MV-4-11 (cell line): ENCODE measurements around the gene PLK3.
A peak's percentile ranks its signal among the peaks of the same experiment; 100 is the strongest.
"Not testable (repeated sequence)": the region's sequence is repeated elsewhere in the genome, so short reads cannot be mapped to it uniquely, and the experiment has no call there.

Source experiments
- DNase-seq: peaks from one replicate; lab custom pipeline; 2025; lab: John Stamatoyannopoulos, UW

The PLK3 gene

GRCh38 chr1:44828003-44828651 lies 27.9 kb downstream of the PLK3 start:
- DNase-seq, result no peak

GRCh38 chr1:44828841-44829440 lies 28.8 kb downstream of the PLK3 start:
- DNase-seq, result no peak

- no peak for DNase-seq
These were observed 29.6 kb downstream of the PLK3 start for GRCh38 chr1:44829506-44830384.

- DNase-seq, result no peak
These were observed 30.7 kb downstream of the PLK3 start for GRCh38 chr1:44830900-44831304.

DNA sequence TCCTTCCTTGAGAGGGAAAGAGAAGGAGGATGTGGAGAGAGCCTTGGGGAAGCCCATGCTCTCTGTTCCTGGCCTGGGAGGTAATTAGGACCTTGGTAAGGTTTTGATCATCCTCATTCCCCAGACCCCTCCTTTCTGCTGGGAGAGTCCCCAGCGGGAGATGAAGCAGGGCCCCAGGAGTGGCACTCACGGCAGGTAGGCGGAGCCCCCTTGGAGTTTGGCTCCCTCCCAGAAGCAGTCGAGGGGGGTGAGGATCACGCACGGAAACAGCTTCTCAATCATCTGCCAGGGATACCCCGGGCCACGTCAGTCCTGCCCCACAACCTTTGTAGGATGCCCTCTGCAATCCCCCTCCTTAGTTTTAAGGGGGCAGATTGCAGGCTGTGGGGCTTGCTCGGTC lies 31.3 kb downstream of the PLK3 start:
- no peak for DNase-seq

DNA sequence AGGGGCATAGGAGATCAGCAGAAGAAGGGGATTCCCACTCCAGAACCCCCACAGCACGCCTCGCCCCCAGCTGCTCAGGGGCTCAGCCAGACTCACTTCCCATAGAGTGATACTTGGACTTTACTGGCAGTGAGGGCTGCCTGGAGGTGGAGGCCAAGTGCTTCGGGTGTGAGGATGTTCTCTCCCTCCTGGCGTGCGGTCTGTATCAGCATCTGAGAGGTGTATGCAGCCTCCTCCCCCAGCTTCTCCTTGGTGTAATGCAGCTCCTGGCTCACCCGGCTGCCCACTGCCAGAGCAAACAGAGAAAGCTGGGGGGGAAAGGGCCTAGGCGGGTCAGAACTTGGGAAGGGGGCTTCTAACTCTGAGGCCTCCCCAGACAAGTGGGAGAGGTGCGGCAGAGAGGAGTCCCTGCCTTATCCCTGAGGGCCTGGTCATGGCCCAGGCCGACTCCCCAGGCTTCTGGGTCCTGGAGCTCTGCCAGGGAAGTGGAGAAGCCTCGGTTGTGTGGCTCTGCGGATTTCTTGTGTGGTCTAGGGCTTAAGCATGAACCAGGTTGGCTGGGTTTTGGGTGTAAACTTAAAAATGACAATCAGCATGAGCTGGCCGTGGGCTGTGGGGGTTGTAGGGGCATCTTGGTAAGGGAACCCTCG lies 32.0 kb downstream of the PLK3 start:
- DNase-seq, result peak; percentile 11

- DNase-seq, result no peak
These were observed 34.2 kb downstream of the PLK3 start for GRCh38 chr1:44834328-44834727.

GRCh38 chr1:44835738-44836675 lies 35.8 kb downstream of the PLK3 start:
- peak; percentile 52 for DNase-seq

DNA sequence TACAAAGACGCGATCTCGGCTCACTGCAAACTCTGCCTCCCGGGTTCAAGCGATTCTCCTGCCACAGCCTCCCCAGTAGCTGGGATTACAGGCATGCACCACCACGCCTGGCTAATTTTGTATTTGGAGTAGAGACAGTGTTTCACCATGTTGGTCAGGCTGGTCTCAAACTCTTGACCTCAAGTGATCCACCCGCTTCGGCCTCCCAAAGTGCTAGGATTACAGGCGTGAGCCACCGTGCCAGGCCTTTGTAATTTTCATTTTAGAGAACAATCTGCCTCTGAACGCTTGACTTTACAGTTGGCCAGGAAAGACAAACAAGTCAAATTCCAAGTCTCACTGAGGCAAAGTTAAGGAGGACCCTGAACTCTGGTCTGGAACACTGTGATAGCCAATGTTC lies 38.1 kb downstream of the PLK3 start:
- not testable (repeated sequence) for DNase-seq

DNA sequence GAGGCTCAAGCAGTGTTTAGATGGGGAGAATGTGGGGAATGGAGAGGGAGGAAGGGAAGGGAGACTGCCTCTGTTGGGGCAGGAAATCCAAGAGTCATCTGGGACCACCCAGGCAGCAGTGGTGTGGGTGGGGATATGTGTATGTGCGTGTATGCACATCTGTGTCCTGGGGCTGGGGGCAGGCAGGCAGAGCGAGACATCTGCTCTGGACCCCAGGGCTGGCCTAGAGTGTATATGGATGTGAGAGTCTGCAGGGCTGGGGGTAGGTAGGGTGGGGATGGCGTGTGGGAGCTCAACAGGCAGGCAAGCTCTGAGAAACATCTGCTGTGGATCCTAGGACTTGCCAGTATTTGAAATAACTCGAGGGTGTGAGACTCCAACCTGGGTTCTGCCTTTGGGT lies 39.4 kb downstream of the PLK3 start:
- no peak for DNase-seq

DNA sequence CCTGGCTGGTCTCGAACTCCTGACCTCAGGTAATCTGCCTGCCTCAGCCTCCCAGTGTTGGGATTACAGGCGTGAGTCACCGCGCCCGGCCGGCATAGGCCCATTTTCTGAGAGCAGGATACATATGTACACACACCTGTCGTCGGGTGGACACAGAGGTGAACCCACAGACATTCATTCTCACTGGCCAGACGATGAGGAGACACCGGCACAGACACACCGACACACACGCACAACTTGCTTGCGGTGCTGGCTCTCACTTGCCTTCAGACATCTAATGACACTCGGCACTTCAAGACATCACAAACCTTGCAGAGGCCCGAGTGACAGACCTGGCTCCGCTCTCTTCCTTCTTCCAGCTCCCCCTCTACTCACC lies 42.3 kb downstream of the PLK3 start:
- no peak for DNase-seq

DNA sequence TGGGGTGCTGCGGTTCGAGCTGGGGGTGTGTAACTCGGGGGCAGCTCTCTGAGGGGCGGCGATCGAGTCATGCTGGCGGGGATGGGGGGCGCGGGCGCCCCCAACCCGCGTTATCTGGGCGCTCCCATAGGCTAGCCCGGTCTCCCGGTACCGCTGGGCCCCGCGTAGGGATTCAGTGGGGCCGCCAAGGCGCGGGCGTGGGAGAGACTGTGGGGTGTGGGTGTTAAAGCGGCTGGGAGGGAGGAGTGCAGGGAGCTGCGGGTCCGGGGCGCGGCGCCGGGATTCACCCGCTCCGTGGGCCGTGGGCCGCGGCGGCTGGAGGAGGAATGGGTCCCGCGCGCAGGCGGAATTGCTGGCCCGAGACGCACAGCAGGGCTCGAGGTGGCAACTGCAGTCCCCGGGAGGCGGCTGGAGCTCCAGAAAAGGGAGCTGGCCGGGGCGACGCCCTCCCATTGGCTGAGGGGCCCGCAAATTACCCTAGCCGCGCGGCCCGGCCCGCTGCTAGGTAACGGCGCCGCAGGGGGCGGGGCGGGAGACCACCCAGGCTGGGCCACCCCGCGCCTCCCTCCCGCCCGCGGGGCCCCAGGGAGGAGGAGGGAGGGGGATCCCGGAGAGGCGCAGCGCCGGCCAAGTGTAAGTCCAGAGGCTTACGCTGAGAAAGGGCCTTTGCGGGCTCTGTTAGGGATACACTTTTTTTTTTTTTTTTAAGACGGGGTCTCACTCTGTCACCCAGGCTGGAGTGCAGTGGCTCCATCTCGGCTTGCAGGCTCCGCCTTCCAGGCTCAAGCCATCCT lies 42.9 kb downstream of the PLK3 start, which contains the start of gene PTCH2:
TSS of gene PTCH2 (minus strand) at position 392 of the 794 bp plus-strand sequence. CDS start at position 71, 321 bp downstream.
- no peak for DNase-seq

- DNase-seq, result no peak
These were observed 46.8 kb downstream of the PLK3 start for GRCh38 chr1:44846985-44847384.

- no peak for DNase-seq
These were observed 47.7 kb downstream of the PLK3 start for GRCh38 chr1:44847845-44848244.

- DNase-seq, result no peak
These were observed 48.4 kb downstream of the PLK3 start for GRCh38 chr1:44848456-44849181.

DNA sequence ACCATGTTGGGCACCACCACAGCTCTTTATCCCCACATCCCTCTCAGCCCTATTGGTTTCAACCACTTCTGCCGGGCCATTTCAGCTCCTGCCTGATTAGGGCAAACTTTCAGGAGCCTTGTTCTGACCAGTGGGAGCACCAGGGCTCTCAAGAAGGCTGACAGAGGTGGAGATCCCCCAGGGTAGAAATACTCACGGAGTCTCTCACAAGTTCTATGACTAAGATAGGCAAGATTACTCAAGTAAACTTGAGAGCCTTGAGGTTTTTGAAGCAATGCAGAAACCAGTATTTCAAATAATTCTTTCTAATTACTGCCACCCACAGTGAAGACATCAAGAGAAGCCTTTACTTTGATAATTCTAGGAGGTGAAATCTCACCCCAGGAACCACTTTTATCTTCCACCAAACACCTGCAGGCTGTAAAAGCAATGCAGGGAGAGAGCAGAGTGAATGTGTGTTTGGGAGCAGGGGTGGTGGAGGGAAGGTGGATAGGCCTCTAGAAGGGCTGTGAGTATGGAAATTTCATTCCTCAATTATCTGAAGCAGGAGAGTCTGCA lies 49.5 kb downstream of the PLK3 start:
- no peak for DNase-seq

DNA sequence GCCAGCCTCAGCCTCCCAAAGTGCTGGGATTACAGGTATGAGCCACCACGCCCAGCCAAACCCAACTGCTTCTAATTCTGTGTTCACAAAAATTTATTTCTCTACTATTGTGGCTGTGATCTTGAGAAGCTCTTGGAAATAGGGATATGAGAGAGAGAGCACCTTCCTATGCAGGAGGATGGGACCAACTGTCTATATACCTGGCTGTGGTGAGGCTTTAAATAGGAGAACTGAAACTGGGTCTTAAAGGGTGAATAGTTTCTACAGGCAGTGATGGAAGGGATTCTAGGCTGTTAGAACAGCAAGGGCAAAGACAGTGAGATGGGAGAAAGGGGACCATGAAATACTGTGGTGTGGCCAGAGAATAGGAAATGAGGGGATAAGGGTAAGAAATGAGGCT lies 51.1 kb downstream of the PLK3 start:
- DNase-seq, result no peak

- no peak for DNase-seq
These were observed 53.0 kb downstream of the PLK3 start for GRCh38 chr1:44853201-44853600.

GRCh38 chr1:44854970-44855369 lies 54.8 kb downstream of the PLK3 start:
- peak; percentile 10 for DNase-seq
